Loucy (cell line): ENCODE measurements around the gene SLITRK2.

Source experiments
- CTCF ChIP-seq: fragments of 200-600 bp; sonication (generic); conservative IDR thresholded peaks from 2 replicates; pipeline ENCODE4 v1.5.1; 2014; ENCODE audit warnings: mild to moderate bottlenecking, antibody characterized with exemption, low read length
- EZH2phosphoT487 ChIP-seq: fragments of 200-600 bp; IDR thresholded peaks from 2 replicates; pipeline ENCODE4 v1.6.1; 2018; ENCODE audit warnings: antibody characterized with exemption, mild to moderate bottlenecking, moderate library complexity, borderline replicate concordance

GRCh38 chrX:145825896-145826295, 8.3 kb downstream of the SLITRK2 start:
- TF ChIP-seq CTCF (peak; percentile 36), EZH2phosphoT487 (no peak)
